DMS79 treated with DMSO at 0.1 percent for 48 hours (cell line): ENCODE data around the gene ABCG5.

Source experiments
- DNase-seq: peaks from one replicate; lab custom pipeline; 2025; lab: John Stamatoyannopoulos, UW

ABCG5 gene

GRCh38 chr2:43841949-43842865 is 3.6 kb upstream of the ABCG5 start:
- DNase-seq, result no peak

GRCh38 chr2:43840965-43841364 is 2.3 kb upstream of the ABCG5 start:
- no peak for DNase-seq

GRCh38 chr2:43839776-43840564 is 1.3 kb upstream of the ABCG5 start:
- DNase-seq, result no peak

GRCh38 chr2:43837831-43838559 is 644 bp downstream of the ABCG5 start:
- no peak for DNase-seq

GRCh38 chr2:43837033-43837432 is 1.6 kb downstream of the ABCG5 start:
- no peak for DNase-seq

GRCh38 chr2:43832457-43832856 is 6.2 kb downstream of the ABCG5 start:
- DNase-seq, result no peak

- no peak for DNase-seq
These were observed 6.9 kb downstream of the ABCG5 start for GRCh38 chr2:43831543-43832294.

- no peak for DNase-seq
These were observed 12.1 kb downstream of the ABCG5 start for GRCh38 chr2:43826305-43827250.

- no peak for DNase-seq
These were observed 12.8 kb downstream of the ABCG5 start for GRCh38 chr2:43825841-43826240.

- DNase-seq, result no peak
These were observed 13.6 kb downstream of the ABCG5 start for GRCh38 chr2:43824951-43825493.

GRCh38 chr2:43824512-43824911 is 14.1 kb downstream of the ABCG5 start:
- DNase-seq, result no peak

GRCh38 chr2:43823751-43824150 is 14.9 kb downstream of the ABCG5 start:
- DNase-seq, result no peak

- no peak for DNase-seq
These were observed 15.8 kb downstream of the ABCG5 start for GRCh38 chr2:43822839-43823238.

- DNase-seq, result no peak
These were observed 19.0 kb downstream of the ABCG5 start for GRCh38 chr2:43819491-43820163.

- no peak for DNase-seq
These were observed 19.9 kb downstream of the ABCG5 start for GRCh38 chr2:43818761-43819160.

GRCh38 chr2:43814711-43815110 is 23.9 kb downstream of the ABCG5 start:
- DNase-seq, result no peak

GRCh38 chr2:43812947-43813346 is 25.7 kb downstream of the ABCG5 start:
- no peak for DNase-seq

- DNase-seq, result no peak
These were observed 26.6 kb downstream of the ABCG5 start for GRCh38 chr2:43812006-43812405.

GRCh38 chr2:43810888-43811287 is 27.8 kb downstream of the ABCG5 start:
- no peak for DNase-seq

- no peak for DNase-seq
These were observed 28.2 kb downstream of the ABCG5 start for GRCh38 chr2:43810452-43810851.
